Femur (tissue), 1 donor: ENCODE data around the gene ZNF322.
"Not testable (repeated sequence)": the region's sequence is repeated elsewhere in the genome, so short reads cannot be mapped to it uniquely, and the experiment has no call there.

Experiments
- DNase-seq: peaks from one replicate; pipeline ENCODE4 v3.0.0-alpha.2; 2017

Gene ZNF322, protein sequence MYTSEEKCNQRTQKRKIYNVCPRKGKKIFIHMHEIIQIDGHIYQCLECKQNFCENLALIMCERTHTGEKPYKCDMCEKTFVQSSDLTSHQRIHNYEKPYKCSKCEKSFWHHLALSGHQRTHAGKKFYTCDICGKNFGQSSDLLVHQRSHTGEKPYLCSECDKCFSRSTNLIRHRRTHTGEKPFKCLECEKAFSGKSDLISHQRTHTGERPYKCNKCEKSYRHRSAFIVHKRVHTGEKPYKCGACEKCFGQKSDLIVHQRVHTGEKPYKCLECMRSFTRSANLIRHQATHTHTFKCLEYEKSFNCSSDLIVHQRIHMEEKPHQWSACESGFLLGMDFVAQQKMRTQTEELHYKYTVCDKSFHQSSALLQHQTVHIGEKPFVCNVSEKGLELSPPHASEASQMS

DNA sequence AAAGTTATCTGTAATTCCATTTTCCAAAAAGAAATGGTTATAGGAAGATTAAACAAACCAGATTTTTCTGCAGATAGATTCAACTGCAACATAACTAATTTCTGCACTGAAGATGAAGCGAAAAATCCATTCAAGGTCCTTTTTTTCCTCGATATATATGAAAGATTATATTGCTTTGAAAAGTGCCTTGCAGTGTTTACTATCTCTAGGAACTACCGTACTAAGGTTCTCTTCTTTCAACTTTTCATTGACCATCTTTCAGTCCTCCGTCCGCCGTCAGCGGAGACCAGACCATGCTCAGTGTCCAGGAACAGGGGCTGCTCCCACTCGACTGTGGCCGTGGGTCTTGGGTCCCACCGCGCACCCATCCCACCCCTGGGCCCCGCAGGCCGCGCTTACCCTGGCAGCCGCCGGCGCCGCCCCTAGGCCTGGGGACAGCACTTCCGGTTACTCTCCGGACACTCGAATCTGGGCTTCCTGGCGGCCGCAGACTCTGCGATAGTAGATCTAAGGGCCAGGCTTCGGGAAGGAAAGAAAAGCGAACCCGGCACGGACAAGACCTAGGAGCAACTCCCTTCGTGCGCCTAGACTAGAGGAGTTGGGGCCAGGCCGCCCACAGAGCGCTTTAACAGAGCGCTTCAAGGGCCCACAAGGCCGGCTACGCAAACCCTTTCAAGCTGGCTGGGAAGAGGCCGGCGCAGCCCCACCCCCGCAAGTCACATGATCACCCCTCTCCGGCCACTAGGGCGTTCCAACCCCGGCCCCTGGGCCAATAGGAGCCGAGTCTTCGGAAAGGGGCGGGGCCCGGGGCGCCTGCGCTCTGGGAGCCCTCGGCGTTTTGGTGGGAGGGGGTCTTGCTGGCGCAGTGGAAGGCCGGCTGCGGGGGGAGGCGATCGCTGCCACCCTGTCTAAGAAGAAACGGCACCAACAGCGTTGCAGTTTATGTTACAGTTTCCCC is at the start of gene ZNF322:
Gene ZNF322, minus strand, starts transcription at position 705 of the 958 bp plus-strand sequence. CDS start 21,193 bp downstream, outside the sequence.
- peak; percentile 97 for DNase-seq

DNA sequence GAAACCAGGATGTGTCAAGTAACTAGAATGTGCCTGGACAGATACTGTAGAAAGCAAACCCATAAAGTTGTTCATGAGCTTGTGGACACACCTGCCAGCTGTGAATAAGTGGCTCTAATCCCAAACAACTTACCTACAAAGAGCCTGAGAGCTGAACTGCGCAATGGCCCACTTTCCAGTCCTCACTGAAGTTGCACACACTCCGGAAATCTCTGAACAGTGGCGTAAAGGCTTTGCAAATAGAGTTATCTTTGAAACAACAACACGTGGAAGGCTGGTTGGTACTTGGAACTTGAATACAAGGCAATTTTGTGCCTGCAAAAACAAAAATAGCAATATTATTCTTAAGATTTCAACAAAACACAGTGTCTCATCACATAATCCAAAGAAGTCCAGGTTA is 46.2 kb upstream of the ZNF322 start:
- not testable (repeated sequence) for DNase-seq

DNA sequence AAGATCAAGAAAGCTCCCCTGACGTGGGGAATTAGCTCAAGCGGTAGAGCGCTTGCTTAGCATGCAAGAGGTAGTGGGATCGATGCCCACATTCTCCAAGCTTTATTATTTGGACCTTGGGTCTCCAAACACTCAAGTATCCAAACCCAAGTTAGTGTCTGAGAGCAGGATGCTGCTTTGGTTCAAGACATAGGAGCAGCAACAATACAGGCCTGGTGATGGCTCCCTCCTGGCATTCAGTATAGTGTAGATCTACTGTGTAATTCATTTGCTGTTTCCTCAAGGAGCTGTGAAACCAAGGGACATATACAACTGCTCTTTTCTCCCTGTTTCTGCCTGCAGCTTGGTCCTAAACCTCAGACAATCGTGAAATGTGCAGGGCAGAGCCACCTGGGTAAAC is 45.8 kb upstream of the ZNF322 start:
- DNase-seq = not testable (repeated sequence)

DNA sequence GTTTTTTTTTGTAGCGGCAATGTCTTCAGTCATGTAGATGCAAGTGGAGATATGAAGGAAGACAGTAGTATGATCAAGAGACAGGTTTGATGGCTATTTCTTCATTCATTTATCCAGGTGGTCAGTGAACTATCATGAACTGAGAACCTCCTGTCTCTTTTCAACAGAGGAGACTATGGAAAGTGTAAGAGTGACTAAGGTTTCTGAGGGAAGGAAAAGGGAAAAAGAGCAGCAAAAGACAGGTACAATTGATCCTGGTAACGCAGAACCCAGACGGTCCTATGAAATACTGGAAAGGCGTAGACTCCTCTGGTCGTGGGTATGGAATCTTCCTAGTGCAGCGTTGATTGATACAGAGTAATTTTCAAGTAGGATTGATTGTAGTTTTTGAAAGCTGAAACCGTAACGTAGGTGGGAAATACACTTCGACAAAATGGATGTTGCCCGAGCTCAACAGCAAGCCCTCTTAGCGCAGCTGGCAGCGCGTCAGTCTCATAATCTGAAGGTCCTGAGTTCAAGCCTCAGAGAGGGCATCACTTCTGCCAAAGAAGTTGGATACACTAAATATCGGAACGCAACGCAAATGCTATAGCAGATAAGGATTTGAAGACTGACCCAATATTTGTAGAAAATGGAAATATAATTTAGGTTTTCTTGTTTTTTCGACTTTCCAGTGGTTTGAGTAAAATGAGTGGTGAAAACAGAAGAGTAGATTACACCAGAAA is 41.6 kb upstream of the ZNF322 start:
- DNase-seq = not testable (repeated sequence)

DNA sequence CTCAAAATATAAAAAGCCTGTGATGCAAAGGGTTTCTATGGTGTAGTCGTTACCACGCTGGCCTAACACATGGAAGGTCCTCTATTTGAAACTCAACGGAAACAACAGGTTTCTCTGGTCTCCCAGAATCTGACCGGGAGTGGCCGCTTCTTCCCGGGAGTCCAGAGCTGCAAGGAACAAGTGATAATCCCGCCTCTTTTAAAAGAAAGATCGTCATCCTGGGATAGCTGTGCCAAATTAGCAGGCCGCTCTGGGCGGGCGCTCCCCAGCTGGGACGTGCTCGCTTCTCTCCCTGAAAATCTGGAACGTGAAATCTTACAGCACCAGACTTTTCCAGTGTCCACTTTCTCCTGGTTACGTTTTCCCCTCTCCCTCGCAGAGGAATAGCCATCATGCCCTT is 38.0 kb upstream of the ZNF322 start:
- DNase-seq = not testable (repeated sequence)

DNA sequence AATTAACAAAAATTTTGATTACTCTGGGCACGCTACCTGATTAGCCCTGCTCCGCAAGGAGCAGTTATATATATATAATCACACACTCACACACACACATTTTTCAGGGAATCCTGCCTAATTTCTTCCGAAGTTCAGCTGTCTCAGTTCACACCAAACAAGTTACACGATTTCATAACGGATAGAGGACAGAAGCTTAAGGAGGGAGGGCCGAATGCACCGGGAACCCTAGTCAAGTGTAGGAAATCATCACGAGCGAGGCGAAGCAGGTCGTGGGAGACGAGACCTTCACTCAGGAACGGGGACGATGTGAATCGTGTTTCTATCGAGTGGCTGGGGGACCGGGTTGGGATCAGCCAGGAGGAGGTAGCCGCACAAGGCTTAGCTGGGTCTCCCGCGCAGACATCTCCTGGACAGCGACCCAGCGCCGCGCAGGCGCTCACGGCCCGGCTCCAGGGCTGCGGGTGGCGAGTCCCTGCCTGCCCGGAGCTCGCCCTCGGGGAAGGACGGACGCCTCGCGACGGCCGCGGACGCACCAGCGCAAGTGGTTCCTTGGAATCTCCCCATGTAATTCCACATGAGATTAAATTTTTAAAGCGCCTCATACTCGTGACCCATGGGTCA is 29.9 kb upstream of the ZNF322 start:
- not testable (repeated sequence) for DNase-seq

DNA sequence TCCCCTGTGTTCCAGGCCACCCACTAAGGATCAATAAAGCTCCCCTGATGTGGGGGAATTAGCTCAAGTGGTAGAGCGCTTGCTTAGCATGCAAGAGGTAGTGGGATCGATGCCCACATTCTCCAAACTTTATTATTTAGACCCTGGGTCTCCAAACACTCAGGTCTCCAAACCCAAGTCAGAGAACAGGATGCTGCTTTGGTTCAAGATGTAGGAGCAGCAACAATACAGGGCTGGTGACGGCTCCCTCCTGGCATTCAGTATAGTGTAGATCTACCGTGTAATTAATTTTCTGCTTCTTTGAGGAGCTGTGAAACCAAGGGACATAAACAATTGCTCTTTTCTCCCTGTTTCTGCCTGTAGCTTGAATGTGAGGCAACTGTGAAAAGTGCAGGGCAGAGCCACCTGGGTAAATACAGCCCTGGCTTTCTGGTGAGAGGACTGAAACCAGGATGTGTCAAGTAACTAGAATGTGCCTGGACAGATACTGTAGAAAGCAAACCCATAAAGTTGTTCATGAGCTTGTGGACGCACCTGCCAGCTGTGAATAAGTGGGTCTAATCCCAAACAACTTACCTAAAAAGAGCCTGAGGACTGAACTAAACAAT is 23.0 kb upstream of the ZNF322 start:
- not testable (repeated sequence) for DNase-seq

DNA sequence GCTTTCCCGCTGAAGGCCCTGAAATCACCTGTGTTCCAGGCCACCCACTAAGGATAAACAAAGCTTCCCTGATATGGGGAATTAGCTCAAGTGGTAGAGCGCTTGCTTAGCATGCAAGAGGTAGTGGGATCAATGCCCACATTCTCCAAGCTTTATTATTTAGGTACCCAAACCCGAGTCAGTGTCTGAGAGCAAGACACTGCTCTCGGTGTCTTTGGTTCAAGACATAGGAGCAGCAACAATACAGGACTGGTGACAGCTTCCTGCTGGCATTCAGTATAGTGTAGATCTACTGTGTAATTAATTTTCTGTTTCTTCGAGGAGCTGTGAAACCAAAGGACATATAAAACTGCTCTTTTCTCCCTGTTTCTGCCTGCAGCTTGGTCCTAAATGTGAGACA is 13.7 kb upstream of the ZNF322 start:
- DNase-seq = not testable (repeated sequence)

DNA sequence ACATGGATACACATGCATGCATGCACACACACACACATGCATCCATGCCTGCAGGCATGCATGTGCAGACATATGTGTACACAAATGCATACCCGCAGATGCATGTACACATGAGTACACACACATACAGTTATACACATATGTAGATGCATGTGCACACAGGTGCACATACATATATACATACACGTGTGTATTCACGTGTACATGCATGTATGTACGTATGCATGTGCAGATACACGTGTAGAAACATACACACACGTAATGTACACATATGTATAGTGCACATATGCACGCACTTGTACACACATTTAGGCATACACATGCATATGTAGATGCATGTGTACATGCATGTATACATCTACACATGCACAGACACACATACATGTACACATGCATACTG is 11.0 kb upstream of the ZNF322 start:
- DNase-seq = not testable (repeated sequence)

DNA sequence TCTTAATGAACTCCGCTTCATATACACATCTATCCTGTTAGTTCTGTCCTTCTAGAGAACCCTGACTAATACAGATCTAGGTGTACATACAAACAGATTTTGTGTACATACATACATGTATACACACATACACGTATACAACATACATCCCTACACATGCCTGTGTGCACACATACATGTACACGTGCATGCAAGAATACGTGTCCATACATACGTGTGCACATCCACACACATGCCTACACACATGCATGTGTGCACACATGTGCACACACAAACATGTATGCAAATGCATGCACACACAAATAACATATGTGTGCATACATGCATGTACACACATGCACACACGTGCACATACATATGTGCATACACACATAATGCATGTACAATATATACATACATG is 10.5 kb upstream of the ZNF322 start:
- not testable (repeated sequence) for DNase-seq

DNA sequence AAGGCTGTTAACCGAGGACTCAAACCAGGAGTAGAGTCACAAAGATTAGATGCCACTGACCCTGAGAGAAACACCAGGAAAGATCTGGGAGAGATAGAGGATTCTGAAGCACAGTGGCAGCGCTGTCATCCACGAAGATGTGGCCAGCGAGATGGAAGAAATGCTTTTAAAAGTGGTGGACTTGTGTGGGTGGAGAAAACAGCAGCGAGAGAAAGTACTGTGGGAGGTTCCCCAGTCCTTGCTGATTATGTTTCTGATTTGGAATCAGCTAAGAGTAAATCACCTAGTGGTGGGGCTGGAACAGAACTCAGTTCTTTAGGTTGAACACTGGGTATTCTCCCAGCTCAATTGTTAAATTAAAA is 435 bp upstream of the ZNF322 start:
- DNase-seq = no peak

DNA sequence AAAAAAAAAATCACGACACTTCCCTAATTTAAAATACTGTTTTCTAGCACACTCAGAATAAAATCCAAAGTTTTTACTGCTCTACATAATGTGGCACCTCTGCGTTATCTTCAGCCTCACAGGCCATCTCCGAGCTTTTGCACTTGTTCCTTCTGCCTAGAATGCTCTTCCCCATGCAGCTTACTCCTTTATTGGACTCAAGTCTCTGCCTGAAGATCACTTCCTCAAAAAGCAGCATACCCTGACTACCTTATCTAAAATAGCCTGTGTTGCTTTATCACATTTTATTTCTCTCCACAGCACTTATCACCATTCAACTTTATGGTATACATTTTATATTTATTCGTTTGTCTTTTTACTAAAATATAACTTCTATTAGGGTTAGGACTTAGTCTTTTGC is 2.3 kb downstream of the ZNF322 start:
- DNase-seq = no peak

DNA sequence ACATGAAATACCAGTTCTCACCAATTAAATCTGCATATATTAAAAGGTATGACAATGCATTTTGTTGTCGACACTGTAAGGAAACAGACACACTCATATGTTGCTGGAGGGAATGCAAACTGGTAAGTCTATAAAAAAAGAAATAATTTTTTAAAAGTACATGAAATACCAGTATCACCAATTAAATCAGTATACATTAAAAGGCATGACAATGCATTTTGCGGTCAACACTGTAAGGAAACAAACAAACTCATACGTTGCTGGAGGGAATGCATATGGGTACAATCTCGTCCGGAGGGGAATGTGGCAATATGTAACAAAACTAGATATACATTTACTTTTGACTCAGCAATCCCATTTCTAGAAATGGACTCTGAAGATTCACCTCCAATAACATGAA is 6.5 kb downstream of the ZNF322 start:
- no peak for DNase-seq

DNA sequence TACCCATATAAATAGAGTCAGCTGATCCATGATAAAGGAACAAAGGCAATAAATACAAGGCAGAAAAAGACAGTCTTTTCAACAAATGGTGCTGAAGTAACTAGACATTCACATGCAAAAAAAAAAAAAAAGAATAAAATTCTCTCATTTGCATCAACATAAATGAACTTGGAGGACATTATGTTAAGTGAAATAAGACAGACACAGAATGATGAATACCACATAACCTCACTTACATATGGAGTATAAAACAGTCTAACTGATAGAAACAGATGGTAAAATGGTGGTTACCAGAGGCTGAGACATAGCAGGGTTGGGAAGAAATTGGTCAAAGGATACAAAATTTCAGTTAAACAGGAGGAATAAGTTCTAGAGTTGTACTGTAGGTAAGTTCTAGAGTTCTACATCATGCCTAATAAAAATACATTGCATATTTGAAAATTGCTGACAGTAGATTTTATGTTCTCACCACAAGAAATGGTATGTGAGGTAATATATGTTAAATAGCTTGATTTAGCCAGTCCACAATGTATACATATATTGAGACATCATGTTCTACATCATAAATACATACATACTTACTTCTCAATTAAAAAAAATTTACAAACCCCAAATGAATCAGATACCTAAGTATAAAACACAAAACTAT is 8.3 kb downstream of the ZNF322 start:
- DNase-seq = no peak

DNA sequence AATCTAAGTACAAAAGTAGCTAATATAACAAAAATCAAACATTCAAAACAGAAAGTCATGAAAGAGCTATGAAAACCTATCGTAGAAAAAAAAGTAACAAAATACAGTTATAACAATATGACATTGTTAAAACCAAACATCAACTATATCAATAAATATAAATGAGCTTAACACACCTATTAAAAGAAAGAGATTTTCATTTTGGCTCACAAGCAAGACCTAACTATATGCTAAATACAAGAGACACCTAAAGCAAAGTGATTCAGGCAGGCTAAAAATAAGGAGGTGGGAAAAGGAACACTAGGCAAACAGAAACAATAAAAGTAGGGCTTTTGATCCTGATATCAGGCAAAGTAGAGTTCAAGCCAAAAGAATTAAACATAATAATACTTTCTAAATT is 13.5 kb downstream of the ZNF322 start:
- no peak for DNase-seq

DNA sequence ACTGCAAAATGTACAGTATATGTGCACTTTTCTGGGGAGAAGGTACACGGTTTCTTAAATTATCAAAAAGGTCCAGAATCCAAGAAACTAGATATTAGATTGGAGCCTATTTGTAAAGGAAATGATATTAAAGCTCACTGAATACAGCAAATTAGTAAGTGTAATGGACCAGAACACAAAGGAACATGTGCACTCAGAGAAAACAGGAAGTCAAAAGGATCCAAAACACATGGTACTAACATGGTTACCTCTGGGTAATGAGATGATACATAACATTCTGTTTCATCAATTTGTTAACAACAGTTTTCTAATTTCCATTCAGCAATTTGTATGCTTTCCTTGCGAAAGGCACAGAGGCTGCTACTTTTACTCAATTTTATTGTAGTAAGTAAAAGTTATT is 18.7 kb downstream of the ZNF322 start:
- no peak for DNase-seq

DNA sequence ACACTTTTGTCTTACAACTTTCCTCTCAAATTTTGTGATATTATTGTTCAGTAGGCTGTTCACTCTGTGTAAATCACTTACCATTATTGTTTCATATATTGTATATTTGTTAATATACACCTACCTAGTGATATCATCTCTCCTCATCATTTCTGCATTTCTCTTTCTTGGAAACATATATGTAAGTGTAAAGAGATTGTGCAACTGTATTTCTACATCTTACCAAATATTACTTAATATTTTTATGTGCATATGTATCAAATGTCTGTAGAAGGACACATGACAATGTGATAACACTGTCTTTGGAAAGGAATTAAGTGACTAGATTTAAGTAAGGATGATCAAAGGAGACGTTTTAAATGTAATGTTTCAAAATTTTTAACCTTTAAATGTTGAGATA is 30.2 kb downstream of the ZNF322 start:
- DNase-seq = no peak

DNA sequence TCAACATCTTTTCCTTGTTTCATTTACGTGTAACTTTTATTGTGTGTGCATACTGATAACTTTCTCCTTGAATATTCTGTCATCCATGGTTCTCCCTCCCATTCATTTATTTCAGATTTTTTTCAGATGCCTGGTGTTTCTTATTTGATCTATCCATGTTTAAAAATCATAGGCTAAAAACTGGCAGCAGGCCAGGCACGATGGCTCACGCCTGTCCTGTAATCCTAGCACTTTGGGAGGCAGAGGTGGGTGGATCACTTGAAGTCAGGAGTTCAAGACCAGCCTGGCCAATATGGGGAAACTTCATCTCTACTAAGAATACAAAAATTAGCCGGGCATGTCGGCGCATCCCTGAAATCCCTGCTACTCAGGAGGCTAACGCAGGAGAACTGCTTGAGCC is 31.7 kb downstream of the ZNF322 start:
- DNase-seq = no peak

DNA sequence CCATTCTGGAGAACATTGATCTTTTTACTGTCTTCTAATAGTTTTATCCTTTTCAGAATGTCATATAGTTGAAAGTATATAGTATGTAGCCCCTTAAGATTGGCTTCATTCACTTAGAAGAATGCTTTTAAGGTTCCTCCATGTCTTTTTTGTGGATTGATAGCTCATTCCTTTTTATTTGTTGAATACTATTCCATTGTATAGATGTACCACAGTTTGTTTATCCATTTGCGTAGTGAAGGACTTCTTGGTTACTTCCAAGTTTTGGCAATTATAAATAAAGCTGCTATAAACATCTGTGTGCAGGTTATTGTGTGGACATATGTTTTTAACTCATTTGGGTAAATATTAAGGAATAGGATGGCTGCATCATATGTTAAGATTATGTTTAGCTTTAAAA is 35.0 kb downstream of the ZNF322 start:
- no peak for DNase-seq

DNA sequence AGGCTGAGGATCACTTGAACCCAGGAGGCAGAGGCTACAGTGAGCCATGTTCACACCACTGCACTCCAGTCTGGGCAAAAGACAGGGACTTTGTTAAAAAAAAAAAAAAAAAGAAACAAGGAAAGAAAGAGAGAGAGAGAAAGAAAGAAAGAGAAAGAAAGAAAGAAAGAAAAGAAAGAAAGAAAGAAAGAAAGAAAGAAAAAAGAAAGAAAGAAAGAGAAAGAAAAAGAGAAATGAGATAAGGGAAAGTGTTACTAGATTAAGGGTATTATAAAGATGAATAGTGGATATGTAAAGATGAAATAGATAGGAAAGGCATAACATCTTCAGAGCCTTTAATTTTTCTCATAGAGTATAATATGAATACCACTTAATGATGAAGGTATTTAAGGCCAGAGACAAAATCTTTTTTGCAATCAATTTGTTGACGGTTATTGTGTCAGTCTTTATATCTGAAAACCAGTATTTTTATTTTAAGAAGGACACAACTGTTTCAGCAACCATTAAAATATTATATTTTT is 36.1 kb downstream of the ZNF322 start:
- DNase-seq = no peak
